Esophagus mucosa (tissue), 1 donor: ENCODE data around the gene STEAP4. TPM values are rescaled to one million over a fixed set of nuclear protein-coding genes. Genes with fewer than 3 reads are reported as not detected.

Experiments used
- total RNA-seq: library from RNA; stranded (reverse); gene quantifications from one replicate; pipeline ENCODE4 v1.2.4, GENCODE V29; 2023
- donor health status: DM: yes; HTN: yes; CAD: no.

Gene STEAP4
- total RNA-seq, 1 donor from 2014 or later: 23.6 TPM

Other genes starting within 250 kb of the STEAP4 start
- 73.1 TPM for gene SRI, start 86.9 kb downstream of the STEAP4 start, total RNA-seq